CD4-positive, alpha-beta T cell (primary cell): ENCODE results near the gene L1CAM. TPM values are rescaled to one million over a fixed set of nuclear protein-coding genes. Genes with fewer than 3 reads are reported as not detected.

ENCODE experiments used
- ATAC-seq: fragments of 200-7000 bp; cut with Tn5 transposase; one replicate; pipeline ENCODE4 v1.10.0; 2022; ENCODE audit warnings: mild to moderate bottlenecking; ENCODE audit not compliant: poor library complexity
- CTCF ChIA-PET: fragments of 350-600 bp; sonication (Branson Sonifier 250); formaldehyde crosslinking; loops from one replicate; lab custom pipeline; 2021; ENCODE audit warnings: antibody characterized with exemption, inconsistent platforms; lab: Charles Lee
- POLR2A ChIA-PET: fragments of 350-600 bp; sonication (Branson Sonifier 250); formaldehyde crosslinking; loops from one replicate; lab custom pipeline; 2021; ENCODE audit warnings: antibody characterized with exemption, inconsistent platforms; lab: Charles Lee
- DNase-seq, 14 experiments: peaks; one replicate each; pipeline ENCODE4 v3.0.0-alpha.2; 2013 to 2020; ENCODE audit warnings: mixed read lengths in 2 of 14
- H3K27ac ChIP-seq, 2 donors: one replicate each; pipeline versions ENCODE4 v1.5.1 to v1.7.0; 2013; ENCODE audit warnings: low read length in 2 of 2, low read depth in 1 of 2, mild to moderate bottlenecking in 1 of 2
- H3K27me3 ChIP-seq, 2 experiments: 1 replicate in 1 of 2; 2 replicates in 1 of 2; pipeline versions ENCODE4 v1.6.1 to v1.7.0; 2013; ENCODE audit warnings: low read length in 2 of 2, control low read depth in 1 of 2, mild to moderate bottlenecking in 1 of 2, moderate library complexity in 1 of 2; ENCODE audit not compliant: insufficient read depth in 2 of 2, control insufficient read depth in 1 of 2
- H3K36me3 ChIP-seq: one replicate; pipeline ENCODE4 v1.6.1; 2013; ENCODE audit warnings: low read length, control low read depth; ENCODE audit not compliant: insufficient read depth
- H3K4me1 ChIP-seq: one replicate; pipeline ENCODE4 v1.6.1; 2013; ENCODE audit warnings: low read length, control low read depth; ENCODE audit not compliant: insufficient read depth
- H3K4me3 ChIP-seq: one replicate; pipeline ENCODE4 v1.5.1; 2013; ENCODE audit warnings: mild to moderate bottlenecking, low read length, moderate library complexity
- H3K9me3 ChIP-seq, 2 experiments: 1 replicate in 1 of 2; 2 replicates in 1 of 2; pipeline versions ENCODE4 v1.6.1 to v1.7.0; 2013; ENCODE audit warnings: low read length in 2 of 2, mild to moderate bottlenecking in 2 of 2, control low read depth in 1 of 2, moderate library complexity in 1 of 2; ENCODE audit not compliant: control insufficient read depth in 1 of 2, insufficient read depth in 1 of 2
- H3K27ac Mint-ChIP-seq: one replicate; pipeline ENCODE4 v1.8.0; 2020; ENCODE audit warnings: mixed read lengths
- H3K27me3 Mint-ChIP-seq: one replicate; pipeline ENCODE4 v1.8.0; 2021; ENCODE audit warnings: mixed read lengths
- H3K36me3 Mint-ChIP-seq: one replicate; pipeline ENCODE4 v1.8.0; 2021; ENCODE audit warnings: low read depth, mixed read lengths
- H3K4me1 Mint-ChIP-seq: one replicate; pipeline ENCODE4 v1.8.0; 2021; ENCODE audit warnings: low read depth, mixed read lengths
- H3K4me3 Mint-ChIP-seq: one replicate; pipeline ENCODE4 v1.8.0; 2020; ENCODE audit warnings: mild to moderate bottlenecking, mixed read lengths
- H3K9me3 Mint-ChIP-seq: one replicate; pipeline ENCODE4 v1.8.0; 2020; ENCODE audit warnings: mixed read lengths
- intact Hi-C, 2 experiments: fragments of 100-400 bp; cut with DNase I in 1 of 2; cut with micrococcal nuclease in 1 of 2; formaldehyde crosslinking; loops; one replicate each; pipeline versions ENCODE4 v1.15.1 to v1.9.0; 2023 to 2025; cut with DNase I, micrococcal nuclease
- total RNA-seq, 174 experiments: library from RNA in 2 of 174; stranded (reverse) in 2 of 174; gene quantifications; one replicate each; pipeline ENCODE4 v1.2.3 and lab custom pipeline; 2021 to 2026
- TF ChIP-seq, protein P1 (sequence below): fragments of 200-600 bp; IDR thresholded peaks from one replicate; pipeline ENCODE4 v1.8.0; 2022; ENCODE audit warnings: antibody characterized with exemption, mild to moderate bottlenecking

The L1CAM gene
- total RNA-seq, 2 experiments from 2014 or later, result 0.89 to 1.2 TPM

DNA sequence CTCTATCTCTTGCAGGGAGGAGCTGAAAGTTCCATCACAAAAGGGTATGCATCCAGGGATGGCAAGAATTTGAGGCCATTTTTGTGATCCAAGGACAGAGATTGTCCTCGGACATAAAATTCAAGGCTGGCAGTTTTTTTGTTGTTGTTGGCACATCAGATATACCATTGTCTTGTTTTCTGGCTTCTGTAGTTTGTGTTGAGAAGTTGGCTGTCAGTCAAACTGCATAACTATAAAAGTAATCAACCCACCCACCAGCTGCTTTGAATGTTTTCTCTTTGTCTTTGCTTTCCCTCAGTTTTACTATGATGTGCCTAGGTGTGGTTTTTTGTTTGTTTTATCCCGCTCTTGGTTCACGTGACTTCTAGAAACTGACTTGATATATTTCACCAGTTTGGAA, 34.0 kb downstream of the L1CAM start:
- Histone ChIP-seq H3K36me3 (no peaks in the 10 kb centered on the region), H3K9me3 (no peaks in the 10 kb centered on the region), H3K4me3 (no peak overlapping the region), H3K4me1 (peaks cover 7% of the 10 kb centered on the region), H3K27ac (no peak overlapping the region), H3K27me3 (peaks cover 0 to 5% of the 10 kb centered on the region in 2 experiments)
- ChIA-PET POLR2A (no interaction called here), CTCF (no interaction called here)
- Mint-ChIP-seq H3K27ac (no peak overlapping the region), H3K27me3 (no peaks in the 10 kb centered on the region), H3K9me3 (no peaks in the 10 kb centered on the region), H3K4me1 (no peaks in the 10 kb centered on the region), H3K36me3 (no peaks in the 10 kb centered on the region), H3K4me3 (no peak overlapping the region)
- intact Hi-C loops, result loop anchor here in 1 of 2 experiments (10.0 kb wide), 1 partner anchor 47 kb away; no protein-coding TSS in a partner anchor
- ATAC-seq (no peak), DNase-seq (no peak)
- TF ChIP-seq, protein P1, sequence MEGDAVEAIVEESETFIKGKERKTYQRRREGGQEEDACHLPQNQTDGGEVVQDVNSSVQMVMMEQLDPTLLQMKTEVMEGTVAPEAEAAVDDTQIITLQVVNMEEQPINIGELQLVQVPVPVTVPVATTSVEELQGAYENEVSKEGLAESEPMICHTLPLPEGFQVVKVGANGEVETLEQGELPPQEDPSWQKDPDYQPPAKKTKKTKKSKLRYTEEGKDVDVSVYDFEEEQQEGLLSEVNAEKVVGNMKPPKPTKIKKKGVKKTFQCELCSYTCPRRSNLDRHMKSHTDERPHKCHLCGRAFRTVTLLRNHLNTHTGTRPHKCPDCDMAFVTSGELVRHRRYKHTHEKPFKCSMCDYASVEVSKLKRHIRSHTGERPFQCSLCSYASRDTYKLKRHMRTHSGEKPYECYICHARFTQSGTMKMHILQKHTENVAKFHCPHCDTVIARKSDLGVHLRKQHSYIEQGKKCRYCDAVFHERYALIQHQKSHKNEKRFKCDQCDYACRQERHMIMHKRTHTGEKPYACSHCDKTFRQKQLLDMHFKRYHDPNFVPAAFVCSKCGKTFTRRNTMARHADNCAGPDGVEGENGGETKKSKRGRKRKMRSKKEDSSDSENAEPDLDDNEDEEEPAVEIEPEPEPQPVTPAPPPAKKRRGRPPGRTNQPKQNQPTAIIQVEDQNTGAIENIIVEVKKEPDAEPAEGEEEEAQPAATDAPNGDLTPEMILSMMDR, result no peak

DNA sequence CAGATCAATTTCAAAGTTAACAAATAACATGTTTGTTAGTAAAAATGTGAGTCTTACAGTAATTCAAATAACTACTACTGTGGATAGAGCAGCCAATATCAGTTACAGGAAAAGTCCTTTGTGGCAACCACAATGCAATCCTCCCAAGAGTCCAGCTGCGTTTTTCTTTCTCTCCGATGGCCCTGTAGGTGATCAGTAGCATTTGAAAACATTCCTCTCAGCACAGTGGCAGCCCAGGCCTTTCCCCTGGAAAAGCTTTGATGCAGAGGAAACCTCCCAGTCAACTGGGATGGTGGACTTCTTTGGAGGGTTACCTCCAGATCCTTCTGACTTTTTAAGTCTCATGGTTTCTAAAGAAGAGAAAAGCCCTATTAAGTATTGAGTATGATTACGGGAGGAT, 37.6 kb downstream of the L1CAM start:
- no peaks in the 10 kb centered on the region for H3K36me3 ChIP-seq
- no peak overlapping the region for H3K4me3 ChIP-seq
- H3K36me3 Mint-ChIP-seq, result no peaks in the 10 kb centered on the region
- TF ChIP-seq, protein P1, result no peak
- ATAC-seq (no peak), DNase-seq (no peak)
- H3K4me3 Mint-ChIP-seq, result no peak overlapping the region
- H3K9me3 Mint-ChIP-seq, result no peaks in the 10 kb centered on the region
- H3K27me3 ChIP-seq, result no peaks in the 10 kb centered on the region
- no peaks in the 10 kb centered on the region for H3K9me3 ChIP-seq
- H3K4me1 ChIP-seq, result no peaks in the 10 kb centered on the region
- no peak overlapping the region for H3K27ac ChIP-seq
- peaks cover 3% of the 10 kb centered on the region for H3K27me3 Mint-ChIP-seq
- H3K4me1 Mint-ChIP-seq, result no peaks in the 10 kb centered on the region
- intact Hi-C loops, result no loop called here
- CTCF ChIA-PET, result no interaction called here
- H3K27ac Mint-ChIP-seq, result no peak overlapping the region
- POLR2A ChIA-PET, result no interaction called here

DNA sequence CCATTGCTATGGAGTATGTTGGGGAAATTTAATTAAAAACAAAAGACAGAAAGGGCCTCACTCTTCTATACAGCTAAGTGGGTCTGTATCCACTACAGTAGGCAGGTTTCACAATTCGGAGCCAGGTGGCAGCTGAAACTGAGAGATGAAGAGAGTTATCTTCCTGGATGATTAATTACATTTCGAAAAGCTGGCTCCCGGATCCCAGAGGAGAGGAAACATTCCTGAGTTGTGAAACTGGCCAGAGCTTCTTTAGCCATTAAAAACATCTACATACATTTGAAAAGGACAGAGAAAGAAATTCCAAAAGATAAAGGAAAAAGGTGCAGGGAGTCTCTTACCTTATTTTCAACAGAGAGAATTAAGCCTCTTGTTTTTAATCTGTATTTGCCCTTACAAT, 40.1 kb downstream of the L1CAM start:
- Histone ChIP-seq H3K4me3 (no peak overlapping the region), H3K4me1 (no peaks in the 10 kb centered on the region), H3K36me3 (no peaks in the 10 kb centered on the region), H3K9me3 (no peaks in the 10 kb centered on the region), H3K27me3 (no peaks in the 10 kb centered on the region), H3K27ac (no peak overlapping the region)
- intact Hi-C loops, result no loop called here
- Mint-ChIP-seq H3K4me1 (no peaks in the 10 kb centered on the region), H3K4me3 (no peak overlapping the region), H3K9me3 (no peaks in the 10 kb centered on the region), H3K27me3 (peaks cover 6% of the 10 kb centered on the region), H3K36me3 (no peaks in the 10 kb centered on the region), H3K27ac (no peak overlapping the region)
- ATAC-seq (no peak), DNase-seq (no peak)
- TF ChIP-seq, protein P1, result no peak
- POLR2A ChIA-PET, result no interaction called here
- CTCF ChIA-PET, result no interaction called here
